NCI-H2107 treated with DMSO at 0.1 percent for 48 hours (cell line): ENCODE results near the gene HDAC11.

Experiments used
- DNase-seq: peaks from one replicate; lab custom pipeline; 2025; ENCODE audit not compliant: unreplicated experiment; lab: John Stamatoyannopoulos, UW

HDAC11 gene

GRCh38 chr3:13506680-13507079, 26.6 kb downstream of the HDAC11 start:
- no peak for DNase-seq

GRCh38 chr3:13507247-13507569, 27.1 kb downstream of the HDAC11 start:
- no peak for DNase-seq

- DNase-seq = no peak
These were observed 27.6 kb downstream of the HDAC11 start for GRCh38 chr3:13507570-13508339.

GRCh38 chr3:13508496-13508895, 28.4 kb downstream of the HDAC11 start:
- no peak for DNase-seq

GRCh38 chr3:13509059-13509815, 29.1 kb downstream of the HDAC11 start:
- no peak for DNase-seq

- DNase-seq = no peak
These were observed 29.7 kb downstream of the HDAC11 start for GRCh38 chr3:13509816-13510192.

- DNase-seq = no peak
These were observed 32.3 kb downstream of the HDAC11 start for GRCh38 chr3:13512451-13512850.

- DNase-seq = no peak
These were observed 33.2 kb downstream of the HDAC11 start for GRCh38 chr3:13513051-13513912.

GRCh38 chr3:13513913-13514517, 33.9 kb downstream of the HDAC11 start:
- DNase-seq = no peak

GRCh38 chr3:13514639-13515435, 34.7 kb downstream of the HDAC11 start:
- DNase-seq = no peak

- no peak for DNase-seq
These were observed 36.0 kb downstream of the HDAC11 start for GRCh38 chr3:13515786-13516759.

GRCh38 chr3:13516760-13517135, 36.6 kb downstream of the HDAC11 start:
- no peak for DNase-seq

- DNase-seq = no peak
These were observed 37.3 kb downstream of the HDAC11 start for GRCh38 chr3:13517253-13517977.

- no peak for DNase-seq
These were observed 38.4 kb downstream of the HDAC11 start for GRCh38 chr3:13518516-13518953.

- no peak for DNase-seq
These were observed 39.1 kb downstream of the HDAC11 start for GRCh38 chr3:13519006-13519791.

- no peak for DNase-seq
These were observed 40.3 kb downstream of the HDAC11 start for GRCh38 chr3:13520326-13520880.

- DNase-seq = no peak
These were observed 41.2 kb downstream of the HDAC11 start for GRCh38 chr3:13521309-13521708.
